SKM-1 treated with dmso at 0.1 percent for 144 hours (cell line): ENCODE results near the gene SBNO2.

Experiments used
- DNase-seq: peaks from one replicate; lab custom pipeline; 2025; ENCODE audit not compliant: unreplicated experiment; lab: John Stamatoyannopoulos, UW

SBNO2 gene

DNA sequence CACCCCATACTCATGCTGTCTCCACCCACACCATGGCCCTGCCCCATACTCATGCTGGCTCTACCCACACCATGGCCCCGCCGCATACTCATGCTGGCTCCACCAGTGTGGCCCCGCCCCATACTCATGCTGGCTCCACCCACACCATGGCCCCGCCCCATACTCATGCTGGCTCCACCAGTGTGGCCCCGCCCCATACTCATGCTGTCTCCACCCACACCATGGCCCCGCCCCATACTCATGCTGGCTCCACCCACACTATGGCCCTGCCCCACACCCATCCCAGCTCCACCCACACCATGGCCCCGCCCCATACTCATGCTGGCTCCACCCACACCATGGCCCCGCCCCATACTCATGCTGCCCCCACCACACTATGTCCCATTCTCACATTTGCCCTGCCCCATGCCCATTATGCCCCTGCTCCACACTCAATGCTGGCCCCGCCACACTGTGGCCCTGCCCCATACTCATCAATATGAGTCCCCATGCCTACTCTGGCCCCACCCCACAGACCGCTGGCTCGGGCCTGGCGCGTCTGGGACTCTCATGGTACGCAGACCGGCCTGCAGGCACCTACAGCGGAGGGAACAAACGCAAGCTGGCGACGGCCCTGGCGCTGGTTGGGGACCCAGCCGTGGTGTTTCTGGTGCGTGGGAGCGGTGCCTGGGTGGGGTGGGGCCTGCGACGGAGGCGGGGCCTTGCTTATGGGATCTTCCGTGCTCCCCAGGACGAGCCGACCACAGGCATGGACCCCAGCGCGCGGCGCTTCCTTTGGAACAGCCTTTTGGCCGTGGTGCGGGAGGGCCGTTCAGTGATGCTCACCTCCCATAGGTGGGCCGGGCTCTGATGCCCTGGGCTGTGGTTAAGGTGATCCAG is 110.8 kb downstream of the SBNO2 start:
- DNase-seq, result peak; percentile 51

GRCh38 chr19:1062387-1063029 is 111.6 kb downstream of the SBNO2 start:
- peak; percentile 48 for DNase-seq

DNA sequence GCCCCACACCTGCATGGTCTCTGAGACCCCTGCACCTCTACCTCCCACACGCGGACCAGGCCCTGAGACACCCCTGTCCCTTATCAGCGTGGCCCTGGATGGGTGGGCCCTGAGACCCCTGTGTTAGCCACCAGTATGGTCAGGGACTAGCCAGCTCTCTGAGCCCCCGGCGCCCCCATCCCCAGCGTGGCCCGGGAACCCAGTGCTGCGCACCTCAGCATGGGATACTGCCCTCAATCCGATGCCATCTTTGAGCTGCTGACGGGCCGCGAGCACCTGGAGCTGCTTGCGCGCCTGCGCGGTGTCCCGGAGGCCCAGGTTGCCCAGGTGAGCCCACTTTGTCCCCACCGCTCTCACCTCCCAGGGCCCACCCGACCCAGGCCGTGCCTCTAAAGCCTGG is 112.1 kb downstream of the SBNO2 start:
- no peak for DNase-seq

- DNase-seq, result no peak
Measured at GRCh38 chr19:1060689-1061088, 113.4 kb downstream of the SBNO2 start.

- no peak for DNase-seq
Measured at GRCh38 chr19:1058112-1058511, 116.0 kb downstream of the SBNO2 start.
